Globus pallidus (tissue), 1 donor: ENCODE results near the gene OBP2B.
"Not testable (repeated sequence)": the region's sequence is repeated elsewhere in the genome, so short reads cannot be mapped to it uniquely, and the experiment has no call there.

Source experiments
- DNase-seq: peaks from one replicate; pipeline ENCODE4 v3.0.0-alpha.2; 2015; ENCODE audit warnings: low spot score

OBP2B gene, protein sequence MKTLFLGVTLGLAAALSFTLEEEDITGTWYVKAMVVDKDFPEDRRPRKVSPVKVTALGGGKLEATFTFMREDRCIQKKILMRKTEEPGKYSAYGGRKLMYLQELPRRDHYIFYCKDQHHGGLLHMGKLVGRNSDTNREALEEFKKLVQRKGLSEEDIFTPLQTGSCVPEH

GRCh38 chr9:133208880-133209300 is at the start of gene OBP2B:
TSS of gene OBP2B (minus strand) at chr9:133209250. CDS start at chr9:133209199, 51 bp downstream.
- not testable (repeated sequence) for DNase-seq

DNA sequence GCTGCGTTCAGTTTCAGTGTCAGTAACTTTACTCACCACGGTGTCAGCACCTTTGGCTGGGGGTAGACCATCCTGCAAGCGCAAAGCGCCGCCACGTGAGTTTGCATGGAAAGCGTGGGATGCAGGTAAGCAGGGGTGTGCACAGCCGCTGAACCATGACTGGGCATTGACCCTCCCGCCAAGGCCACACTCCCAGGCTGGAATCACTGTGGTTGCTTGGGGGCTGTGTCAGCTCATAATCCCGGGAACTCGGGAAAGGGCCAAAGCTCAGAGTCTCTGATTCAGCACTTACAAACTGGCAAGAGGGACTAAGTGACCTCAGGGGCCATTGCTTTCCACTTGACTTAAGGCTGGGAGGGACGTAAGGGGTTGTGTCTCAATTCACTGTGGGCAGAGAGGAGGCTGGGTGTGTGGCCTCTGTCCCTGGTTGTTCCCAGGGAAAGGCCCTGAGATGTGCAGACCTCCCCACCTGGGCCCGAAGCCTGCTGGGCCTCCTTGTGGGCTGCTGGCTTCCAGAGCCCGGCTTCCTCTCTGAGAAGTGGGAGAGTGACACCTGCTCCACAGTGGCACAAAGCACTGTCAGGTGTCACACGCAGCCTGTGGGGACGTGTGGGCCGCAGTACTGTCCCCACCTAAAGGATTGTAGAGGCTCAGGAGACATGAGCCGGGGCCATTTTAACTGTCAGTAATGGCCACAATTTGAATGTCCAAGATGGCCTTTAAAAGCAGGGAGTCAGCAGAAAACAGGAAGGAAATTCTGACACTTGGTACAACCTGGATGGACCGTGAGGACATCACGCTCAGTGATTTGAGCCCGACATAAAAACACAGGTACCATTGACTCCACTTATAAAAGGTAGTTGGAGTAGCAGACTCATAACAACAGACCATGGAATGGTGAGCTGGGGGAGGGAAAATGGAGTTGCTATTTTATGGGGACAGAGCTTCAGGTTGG is 49.3 kb upstream of the OBP2B start:
- no peak for DNase-seq

GRCh38 chr9:133257465-133257956 is 48.5 kb upstream of the OBP2B start:
- no peak for DNase-seq

DNA sequence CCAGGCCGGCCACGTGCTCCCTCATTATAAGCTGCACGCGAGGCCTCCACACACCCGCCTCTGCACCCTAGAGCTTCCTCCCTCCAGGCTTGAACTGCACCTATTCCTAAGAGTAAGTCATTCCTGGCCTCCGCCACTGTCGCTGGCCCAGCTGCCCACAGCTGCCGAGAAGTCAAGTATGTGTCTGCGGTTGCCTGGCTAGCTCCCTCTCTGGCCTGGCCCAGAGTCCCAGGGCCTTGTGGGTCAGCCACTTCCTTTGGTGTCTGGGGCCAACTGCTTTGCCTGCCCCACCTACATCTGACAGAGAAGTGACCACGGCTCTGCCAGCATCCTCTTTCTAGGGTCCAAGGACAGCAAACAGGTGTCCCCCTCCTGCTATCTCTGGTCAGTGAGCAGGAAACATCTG is 47.6 kb upstream of the OBP2B start:
- DNase-seq: no peak

DNA sequence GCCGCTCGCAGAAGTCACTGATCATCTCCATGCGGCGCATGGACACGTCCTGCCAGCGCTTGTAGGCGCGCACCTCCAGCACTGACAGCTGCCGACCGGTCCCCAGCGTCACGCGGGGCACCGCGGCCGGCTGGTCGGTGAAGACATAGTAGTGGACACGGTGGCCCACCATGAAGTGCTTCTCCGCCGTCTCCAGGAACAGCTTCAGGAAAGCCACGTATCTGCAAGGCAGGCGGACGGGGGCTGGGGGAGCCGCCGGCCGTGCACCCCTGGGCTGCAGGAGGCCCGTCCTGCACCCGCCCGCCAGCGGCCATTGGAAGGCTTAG is 47.0 kb upstream of the OBP2B start:
- no peak for DNase-seq

DNA sequence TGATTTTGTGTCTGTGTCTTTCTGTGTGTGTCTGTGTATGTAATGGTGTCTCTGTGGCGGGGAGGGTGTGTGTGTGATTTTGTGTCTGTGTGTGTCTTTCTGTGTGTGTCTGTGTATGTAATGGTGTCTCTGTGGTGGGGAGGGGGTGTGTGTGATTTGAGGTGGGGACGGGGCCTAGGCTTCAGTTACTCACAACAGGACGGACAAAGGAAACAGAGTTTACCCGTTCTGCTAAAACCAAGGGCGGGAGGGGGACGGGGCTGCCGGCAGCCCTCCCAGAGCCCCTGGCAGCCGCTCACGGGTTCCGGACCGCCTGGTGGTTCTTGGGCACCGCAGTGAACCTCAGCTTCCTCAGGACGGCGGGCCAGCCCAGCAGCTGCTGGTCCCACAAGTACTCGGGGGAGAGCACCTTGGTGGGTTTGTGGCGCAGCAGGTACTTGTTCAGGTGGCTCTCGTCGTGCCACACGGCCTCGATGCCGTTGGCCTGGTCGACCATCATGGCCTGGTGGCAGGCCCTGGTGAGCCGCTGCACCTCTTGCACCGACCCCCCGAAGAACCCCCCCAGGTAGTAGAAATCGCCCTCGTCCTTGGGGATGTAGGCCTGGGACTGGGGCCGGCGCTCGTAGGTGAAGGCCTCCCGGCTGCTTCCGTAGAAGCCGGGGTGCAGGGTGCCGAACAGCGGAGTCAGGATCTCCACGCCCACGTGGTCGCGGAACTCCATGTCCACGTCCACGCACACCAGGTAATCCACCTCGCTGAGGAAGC is 46.5 kb upstream of the OBP2B start:
- DNase-seq: no peak

DNA sequence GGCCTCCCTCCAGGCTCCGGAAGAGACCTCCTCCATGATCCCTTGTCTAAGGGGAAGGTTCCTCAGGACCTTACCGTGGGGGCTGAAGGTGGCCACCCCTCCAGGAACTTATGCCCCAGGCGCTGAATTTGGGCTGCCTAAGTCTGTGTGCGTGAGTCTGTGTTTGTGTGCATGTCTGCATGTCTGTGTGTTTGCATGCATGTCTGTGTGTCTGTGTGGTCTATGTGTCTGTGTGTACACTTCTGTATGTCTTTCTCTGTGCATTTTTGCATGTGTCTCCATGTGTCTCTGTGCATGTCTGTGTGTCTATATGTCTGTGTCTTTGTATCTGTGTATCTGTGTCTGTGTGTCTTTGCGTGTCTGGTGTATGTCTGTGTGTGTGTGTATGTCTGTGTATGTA is 45.4 kb upstream of the OBP2B start:
- DNase-seq: no peak

DNA sequence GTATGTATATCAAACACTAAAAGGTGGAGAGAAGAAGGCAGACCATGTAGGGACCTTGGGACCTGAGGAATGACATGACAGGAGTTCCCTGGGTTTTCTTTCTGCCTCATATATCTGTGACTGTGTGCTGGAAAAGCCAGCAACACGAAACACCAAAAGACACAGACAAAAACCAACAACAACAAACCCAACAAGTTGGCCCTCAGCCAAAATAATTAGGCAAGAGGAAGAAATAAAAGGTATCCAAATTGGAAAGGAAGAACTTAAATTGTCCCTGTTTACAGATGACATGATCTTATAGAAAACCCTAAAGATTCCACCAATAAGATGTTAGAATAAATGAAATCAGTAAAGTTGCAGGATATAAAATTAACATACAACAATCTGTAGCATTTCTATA is 44.2 kb upstream of the OBP2B start:
- DNase-seq: no peak

- no peak for DNase-seq
These were observed 43.4 kb upstream of the OBP2B start for GRCh38 chr9:133252301-133253020.

- DNase-seq: no peak
These were observed 42.7 kb upstream of the OBP2B start for GRCh38 chr9:133251773-133252172.

- not testable (repeated sequence) for DNase-seq
These were observed 42.2 kb upstream of the OBP2B start for GRCh38 chr9:133251221-133251620.

DNA sequence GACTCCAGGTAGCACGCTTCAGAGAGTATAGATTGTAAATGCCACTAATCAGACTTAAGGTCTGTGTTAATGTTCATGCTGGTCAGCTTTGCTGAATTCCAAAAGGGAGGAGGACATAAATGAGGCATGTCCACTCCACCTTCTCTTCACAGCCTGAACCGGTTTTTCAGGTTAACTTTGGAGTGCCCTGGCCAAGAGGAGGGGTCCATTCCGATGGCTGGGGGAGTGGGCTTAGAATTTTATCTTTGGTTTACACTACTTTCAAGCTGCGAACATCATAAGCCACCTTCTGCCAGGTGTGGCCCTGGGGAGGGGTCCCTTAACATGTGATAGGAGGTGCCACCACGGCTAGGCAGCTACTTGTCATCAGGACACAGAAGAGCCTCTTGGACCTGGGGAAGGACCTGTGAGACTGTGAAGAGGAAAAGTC is 41.7 kb upstream of the OBP2B start:
- no peak for DNase-seq

- no peak for DNase-seq
These were observed 40.3 kb upstream of the OBP2B start for GRCh38 chr9:133249337-133249736.

- no peak for DNase-seq
These were observed 39.8 kb upstream of the OBP2B start for GRCh38 chr9:133248726-133249295.

GRCh38 chr9:133247632-133248031 is 38.6 kb upstream of the OBP2B start:
- DNase-seq: no peak

DNA sequence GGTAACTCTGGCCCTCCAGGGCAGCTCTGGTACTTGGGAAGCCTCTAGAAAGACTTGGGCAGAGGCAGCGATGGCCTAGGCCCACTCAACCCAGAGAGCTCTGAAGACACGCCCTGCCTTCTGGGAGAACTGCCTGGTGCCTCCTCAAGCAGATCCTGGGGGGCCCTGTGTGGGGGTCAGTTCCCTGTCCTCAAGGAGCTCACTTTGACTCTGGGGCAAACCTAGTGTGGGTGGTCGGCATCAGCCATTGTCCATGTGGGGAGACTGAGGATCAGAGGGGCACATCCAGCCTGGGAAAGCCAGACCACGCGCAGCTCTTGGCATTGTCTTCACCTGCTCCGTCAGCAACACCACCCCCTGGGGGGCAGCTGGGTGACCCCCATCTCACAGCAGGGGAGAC is 37.9 kb upstream of the OBP2B start:
- DNase-seq: no peak

- DNase-seq: no peak
These were observed 37.5 kb upstream of the OBP2B start for GRCh38 chr9:133246562-133246961.

DNA sequence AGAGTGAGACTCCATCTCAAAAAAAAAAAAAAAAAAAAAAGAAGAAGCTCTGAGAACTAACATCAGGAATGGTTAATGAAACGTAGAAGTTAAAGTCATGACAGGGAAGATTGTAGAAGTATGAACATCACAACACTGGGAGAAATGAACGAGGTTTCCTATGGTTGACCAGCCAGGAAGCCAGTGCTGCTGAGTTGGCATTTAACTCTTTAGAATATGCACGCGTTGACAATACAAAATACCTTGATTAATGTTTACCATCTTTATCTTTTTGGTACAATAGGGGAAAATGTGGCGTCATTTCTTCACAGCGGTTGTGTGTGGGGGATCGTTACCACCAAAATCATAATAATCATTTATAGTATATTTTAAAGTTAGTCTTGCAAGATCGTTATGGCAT is 33.9 kb upstream of the OBP2B start:
- no peak for DNase-seq

DNA sequence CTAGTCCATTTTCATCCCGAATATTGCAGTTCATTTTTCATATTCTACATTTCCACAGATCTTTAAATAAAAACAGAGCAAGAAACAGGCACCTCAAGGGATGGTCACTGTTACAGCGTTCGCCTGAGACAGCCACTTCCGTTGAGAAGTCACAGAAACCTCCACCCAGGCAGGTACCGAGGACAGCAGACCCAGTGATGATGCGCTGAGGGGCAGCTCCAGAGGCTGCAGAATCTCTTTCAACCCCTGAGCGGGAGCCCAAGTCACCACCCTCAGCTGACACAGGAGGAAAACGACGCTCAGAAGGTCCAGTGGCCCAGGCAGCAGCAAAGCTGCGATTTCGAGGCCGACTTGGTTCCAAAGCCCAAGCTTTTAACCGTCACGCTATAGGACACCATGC is 33.2 kb upstream of the OBP2B start:
- no peak for DNase-seq

GRCh38 chr9:133239533-133240090 is 30.6 kb upstream of the OBP2B start:
- DNase-seq: no peak

- peak; percentile 15 for DNase-seq
These were observed 29.9 kb upstream of the OBP2B start for GRCh38 chr9:133238851-133239532.
